ENCODE measurements around the gene MYO16. TPM values are rescaled to one million over a fixed set of nuclear protein-coding genes. Genes with fewer than 3 reads are reported as not detected.

Gene MYO16
- total RNA-seq, 1 donor from 2014 or later: 0.24 TPM

DNA sequence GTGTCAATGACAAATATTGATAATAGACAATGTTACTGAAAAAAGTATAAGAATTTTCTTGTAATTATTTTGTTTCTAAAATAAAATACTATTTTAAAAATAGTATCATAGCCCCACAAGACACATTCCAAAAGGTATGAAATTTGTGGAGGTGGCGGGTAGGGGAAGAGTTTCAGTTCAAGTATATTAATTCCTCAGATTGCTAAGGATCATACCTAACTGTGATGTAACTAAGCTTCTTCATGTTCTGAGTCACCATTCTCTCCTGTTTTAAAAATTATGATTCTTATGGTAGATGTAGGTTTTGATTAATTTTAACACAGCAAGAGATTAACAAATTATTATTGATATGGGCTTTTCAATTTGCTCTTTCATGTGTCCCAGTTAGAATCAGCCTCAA, 61.3 kb downstream of the MYO16 start:
- H3K9me3 ChIP-seq: no peaks in the 10 kb centered on the region
- H3K4me1 ChIP-seq: no peaks in the 10 kb centered on the region
- TF ChIP-seq, protein P1, sequence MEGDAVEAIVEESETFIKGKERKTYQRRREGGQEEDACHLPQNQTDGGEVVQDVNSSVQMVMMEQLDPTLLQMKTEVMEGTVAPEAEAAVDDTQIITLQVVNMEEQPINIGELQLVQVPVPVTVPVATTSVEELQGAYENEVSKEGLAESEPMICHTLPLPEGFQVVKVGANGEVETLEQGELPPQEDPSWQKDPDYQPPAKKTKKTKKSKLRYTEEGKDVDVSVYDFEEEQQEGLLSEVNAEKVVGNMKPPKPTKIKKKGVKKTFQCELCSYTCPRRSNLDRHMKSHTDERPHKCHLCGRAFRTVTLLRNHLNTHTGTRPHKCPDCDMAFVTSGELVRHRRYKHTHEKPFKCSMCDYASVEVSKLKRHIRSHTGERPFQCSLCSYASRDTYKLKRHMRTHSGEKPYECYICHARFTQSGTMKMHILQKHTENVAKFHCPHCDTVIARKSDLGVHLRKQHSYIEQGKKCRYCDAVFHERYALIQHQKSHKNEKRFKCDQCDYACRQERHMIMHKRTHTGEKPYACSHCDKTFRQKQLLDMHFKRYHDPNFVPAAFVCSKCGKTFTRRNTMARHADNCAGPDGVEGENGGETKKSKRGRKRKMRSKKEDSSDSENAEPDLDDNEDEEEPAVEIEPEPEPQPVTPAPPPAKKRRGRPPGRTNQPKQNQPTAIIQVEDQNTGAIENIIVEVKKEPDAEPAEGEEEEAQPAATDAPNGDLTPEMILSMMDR (IDR thresholded peaks at IDR 0.05): no peak
- intact Hi-C loops (cut with DNase I): no loop called here
- DNase-seq: no peak
- H3K27ac ChIP-seq: no peak overlapping the region
- H3K36me3 ChIP-seq: no peaks in the 10 kb centered on the region
- no peak for ATAC-seq
- H3K4me3 ChIP-seq: no peak overlapping the region
- H3K27me3 ChIP-seq (ENCODE audit: low read depth): no peaks in the 10 kb centered on the region

DNA sequence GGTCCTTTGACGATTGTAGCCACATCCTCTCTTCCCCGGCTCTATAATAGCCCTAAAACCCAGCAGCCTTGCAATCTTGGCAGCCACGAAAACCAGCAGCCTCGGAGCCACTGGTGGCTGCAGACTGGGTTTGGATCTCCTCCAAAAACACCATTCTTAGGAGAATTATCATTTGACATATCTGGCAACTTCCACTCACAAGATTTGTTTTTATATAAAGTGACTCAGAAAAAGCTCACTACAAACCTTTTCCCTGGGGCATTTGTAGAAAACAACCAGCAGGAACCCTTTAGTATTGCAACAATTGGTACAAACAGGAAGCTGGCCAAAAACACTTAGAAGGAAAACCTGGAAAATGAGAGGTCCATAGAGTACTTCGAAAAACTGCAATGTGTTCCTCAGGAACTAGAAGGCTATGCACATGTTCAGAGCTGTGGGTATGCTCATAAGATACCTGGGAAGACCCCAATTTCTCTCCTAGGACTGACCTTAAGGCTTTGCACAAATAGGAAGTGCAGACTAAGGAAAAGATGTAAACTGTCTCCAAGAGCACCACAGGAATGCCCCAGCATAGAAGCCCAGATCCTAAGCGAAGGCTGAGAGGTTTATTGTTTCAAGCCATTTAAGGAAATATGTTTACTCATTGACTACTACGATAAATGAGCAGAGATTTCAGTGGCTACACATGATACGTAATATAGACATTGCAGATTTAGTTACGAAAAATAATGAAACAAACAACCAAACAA, 71.2 kb downstream of the MYO16 start:
- ATAC-seq: no peak
- DNase-seq: no peak
- H3K36me3 ChIP-seq: no peaks in the 10 kb centered on the region
- no peaks in the 10 kb centered on the region for H3K27me3 ChIP-seq (ENCODE audit: low read depth)
- TF ChIP-seq, protein P1 (IDR thresholded peaks at IDR 0.05): no peak
- no peak overlapping the region for H3K4me3 ChIP-seq
- H3K4me1 ChIP-seq: no peaks in the 10 kb centered on the region
- H3K27ac ChIP-seq: no peak overlapping the region
- intact Hi-C loops (cut with DNase I): no loop called here
- H3K9me3 ChIP-seq: peaks cover 14% of the 10 kb centered on the region

DNA sequence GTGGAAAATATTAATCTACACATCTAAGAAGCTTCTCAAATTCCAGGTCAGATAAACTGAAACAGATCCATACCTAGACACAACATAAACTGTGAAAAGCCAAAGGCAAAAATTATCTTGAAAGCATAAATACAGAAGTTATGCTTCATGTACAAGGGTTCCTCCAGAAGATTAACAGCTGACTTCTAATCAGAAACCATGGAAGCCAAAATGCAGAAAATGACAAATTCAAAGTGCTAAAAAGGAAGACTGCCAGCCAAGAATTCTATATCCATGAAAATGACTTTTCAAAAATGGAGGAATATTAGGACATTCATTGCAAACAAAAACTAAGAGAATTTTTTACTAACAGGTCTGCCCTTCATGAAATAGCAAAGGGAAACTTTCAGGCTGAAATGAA, 72.8 kb downstream of the MYO16 start:
- no peaks in the 10 kb centered on the region for H3K36me3 ChIP-seq
- no peak overlapping the region for H3K4me3 ChIP-seq
- no peak overlapping the region for H3K27ac ChIP-seq
- TF ChIP-seq, protein P1 (IDR thresholded peaks at IDR 0.05): no peak
- ATAC-seq: no peak
- DNase-seq: no peak
- intact Hi-C loops (cut with DNase I): no loop called here
- no peaks in the 10 kb centered on the region for H3K27me3 ChIP-seq (ENCODE audit: low read depth)
- H3K4me1 ChIP-seq: no peaks in the 10 kb centered on the region
- peaks cover 14% of the 10 kb centered on the region for H3K9me3 ChIP-seq

DNA sequence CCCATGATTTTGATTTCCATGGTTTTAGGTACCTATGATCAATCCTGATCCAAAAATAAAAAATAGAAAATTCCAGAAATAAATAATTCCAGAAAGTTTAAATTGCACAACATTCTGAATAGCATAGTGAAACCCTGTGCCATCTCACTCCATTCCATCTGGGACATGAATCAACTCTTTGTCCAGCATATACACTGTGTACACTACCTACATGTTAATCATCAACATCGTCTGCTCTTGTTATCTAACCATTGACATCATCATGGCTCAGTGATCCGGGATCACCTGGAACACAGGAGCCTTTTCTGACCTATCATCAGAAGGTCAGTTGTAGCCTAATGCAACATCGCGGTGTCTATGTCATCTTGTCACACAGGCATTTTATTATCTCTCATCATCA, 75.6 kb downstream of the MYO16 start:
- H3K27ac ChIP-seq: no peak overlapping the region
- no peaks in the 10 kb centered on the region for H3K4me1 ChIP-seq
- intact Hi-C loops (cut with DNase I): no loop called here
- no peaks in the 10 kb centered on the region for H3K27me3 ChIP-seq (ENCODE audit: low read depth)
- peaks cover 14% of the 10 kb centered on the region for H3K9me3 ChIP-seq
- DNase-seq (no peak), ATAC-seq (no peak)
- TF ChIP-seq, protein P1 (IDR thresholded peaks at IDR 0.05): no peak
- H3K36me3 ChIP-seq: no peaks in the 10 kb centered on the region
- H3K4me3 ChIP-seq: no peak overlapping the region

DNA sequence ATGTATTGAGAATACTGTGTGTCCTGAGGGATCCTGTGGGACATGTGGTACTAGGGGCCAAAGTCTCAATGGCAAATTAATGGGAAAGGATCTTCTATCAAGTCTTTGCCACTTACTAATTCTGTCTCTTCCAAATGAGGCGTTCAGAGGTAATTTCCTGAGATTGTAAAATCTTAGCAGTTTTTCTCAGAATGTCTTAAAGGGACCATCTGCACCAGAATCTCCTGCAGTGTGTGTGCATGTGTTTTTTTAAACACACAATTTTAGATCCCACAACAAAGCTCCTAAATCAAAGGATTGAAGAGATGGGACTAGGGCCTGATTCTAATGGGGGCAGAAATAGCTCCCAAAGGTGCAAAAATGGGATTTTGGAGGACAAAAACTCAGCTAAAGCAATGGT, 78.2 kb downstream of the MYO16 start:
- DNase-seq: no peak
- Histone ChIP-seq H3K4me1 (no peaks in the 10 kb centered on the region), H3K27me3 (ENCODE audit: low read depth) (no peaks in the 10 kb centered on the region), H3K4me3 (no peak overlapping the region), H3K36me3 (no peaks in the 10 kb centered on the region), H3K27ac (no peak overlapping the region), H3K9me3 (no peaks in the 10 kb centered on the region)
- intact Hi-C loops (cut with DNase I): no loop called here
- TF ChIP-seq, protein P1 (IDR thresholded peaks at IDR 0.05): no peak
- ATAC-seq: no peak
